ENCODE data around the gene HTD2.

Gene HTD2

GRCh38 chr3:58293516-58293915 is 12.8 kb upstream of the HTD2 start:
- no peak for DNase-seq

GRCh38 chr3:58296269-58296668 is 10.1 kb upstream of the HTD2 start:
- no peak for DNase-seq

- no peak for DNase-seq
These were observed 9.5 kb upstream of the HTD2 start for GRCh38 chr3:58296843-58297242.

- DNase-seq = no peak
These were observed 8.1 kb upstream of the HTD2 start for GRCh38 chr3:58298190-58298589.

- no peak for DNase-seq
These were observed 7.2 kb upstream of the HTD2 start for GRCh38 chr3:58299075-58299474.

GRCh38 chr3:58299839-58300516 is 6.3 kb upstream of the HTD2 start:
- peak; percentile 54 for DNase-seq

- DNase-seq = peak; percentile 90
These were observed 1.4 kb downstream of the HTD2 start for GRCh38 chr3:58307639-58308215.

- peak; percentile 41 for DNase-seq
These were observed 2.4 kb downstream of the HTD2 start for GRCh38 chr3:58308728-58309127.

GRCh38 chr3:58317811-58318210 is 11.5 kb downstream of the HTD2 start:
- no peak for DNase-seq

- no peak for DNase-seq
These were observed 15.5 kb downstream of the HTD2 start for GRCh38 chr3:58321791-58322190.

- no peak for DNase-seq
These were observed 16.5 kb downstream of the HTD2 start for GRCh38 chr3:58322793-58323192.

- DNase-seq = peak; percentile 52
These were observed 17.4 kb downstream of the HTD2 start for GRCh38 chr3:58323529-58324390.

- DNase-seq = no peak
These were observed 18.4 kb downstream of the HTD2 start for GRCh38 chr3:58324391-58325390.

- DNase-seq = no peak
These were observed 19.2 kb downstream of the HTD2 start for GRCh38 chr3:58325525-58325992.

GRCh38 chr3:58326267-58326900 is 20.1 kb downstream of the HTD2 start:
- no peak for DNase-seq

- peak; percentile 56 for DNase-seq
These were observed 23.0 kb downstream of the HTD2 start for GRCh38 chr3:58329150-58329921.

GRCh38 chr3:58329922-58330413 is 23.6 kb downstream of the HTD2 start:
- no peak for DNase-seq

GRCh38 chr3:58331593-58332152 is 25.4 kb downstream of the HTD2 start:
- no peak for DNase-seq

- DNase-seq = peak; percentile 87
These were observed 26.4 kb downstream of the HTD2 start, which contains the start of gene PXK for GRCh38 chr3:58332575-58333188. TSS of gene PXK (plus strand) at chr3:58332892. CDS start at chr3:58332989, 97 bp downstream.
